ENCODE data around the gene GUSB. TPM values are rescaled to one million over a fixed set of nuclear protein-coding genes. Genes with fewer than 3 reads are reported as not detected.

The GUSB gene
- total RNA-seq, 1 experiment from 2014 or later = 62.0 TPM

- Histone ChIP-seq H2AK5ac (ENCODE audit: insufficient read length, low read length) (no peak overlapping the region), H2BK20ac (ENCODE audit: low read depth, low read length, poor library complexity, severe bottlenecking) (no peak overlapping the region), H3K23ac (ENCODE audit: insufficient read length, low read depth, low read length) (no peak overlapping the region), H2BK12ac (ENCODE audit: insufficient read length, low read depth, low read length) (no peak overlapping the region), H2BK5ac (ENCODE audit: insufficient read length, low read length) (no peak overlapping the region), H3K27ac (ENCODE audit: insufficient read length, low read depth, low read length) (no peak overlapping the region), H3K9me3 (ENCODE audit: control insufficient read depth, low read depth, low read length) (no peaks in the 10 kb centered on the region), H3K27me3 (ENCODE audit: insufficient read depth, low read length) (no peaks in the 10 kb centered on the region), H3K4me1 (ENCODE audit: insufficient read depth, low read length) (no peaks in the 10 kb centered on the region), H2BK15ac (ENCODE audit: low read depth, low read length) (no peak overlapping the region), H4K8ac (replicated peaks; ENCODE audit: insufficient read length, low read depth, low read length) (no peak overlapping the region), H3K79me2 (ENCODE audit: insufficient read depth, low read length) (no peaks in the 10 kb centered on the region), H2AFZ (ENCODE audit: low read length) (no peak overlapping the region), H3K18ac (ENCODE audit: insufficient read length, low read depth, low read length) (no peak overlapping the region), H3K23me2 (ENCODE audit: insufficient read length, low read depth, low read length, poor library complexity, severe bottlenecking) (no peaks in the 10 kb centered on the region), H3T11ph (ENCODE audit: low read length) (no peak overlapping the region), H2BK120ac (ENCODE audit: low read depth, low read length, poor library complexity, severe bottlenecking) (no peak overlapping the region), H3K79me1 (ENCODE audit: insufficient read depth, low read depth, low read length, poor library complexity, severe bottlenecking) (no peaks in the 10 kb centered on the region), H4K20me1 (ENCODE audit: control insufficient read depth, insufficient read depth, insufficient read length) (no peaks in the 10 kb centered on the region), H4K91ac (ENCODE audit: insufficient read length, low read depth, low read length) (no peak overlapping the region), H3K9ac (ENCODE audit: extremely low read depth, insufficient read length, low read length) (no peak overlapping the region), H3K56ac (ENCODE audit: insufficient read length, low read depth, low read length) (no peak overlapping the region), H3K14ac (ENCODE audit: insufficient read depth, low read length) (no peak overlapping the region), H4K5ac (ENCODE audit: insufficient read length, low read depth, low read length) (no peak overlapping the region), H3K4ac (ENCODE audit: low read depth, low read length) (no peak overlapping the region), H3K4me2 (ENCODE audit: insufficient read depth, insufficient read length, low read length) (no peak overlapping the region)
- no peaks in the 10 kb centered on the region for H3K9me3 Mint-ChIP-seq
- H3K4me1 Mint-ChIP-seq = no peaks in the 10 kb centered on the region
- H3K4me3 Mint-ChIP-seq = no peak overlapping the region
- H3K36me3 Mint-ChIP-seq (ENCODE audit: insufficient read depth in 1 of 3, low read depth in 3 of 3) = peaks cover 23 to 52% (median 38%) of the 10 kb centered on the region in 3 experiments; a peak in 6 of 7 replicates
- H3K27ac Mint-ChIP-seq = no peak overlapping the region
- no peak for TF ChIP-seq CTCF (conservative IDR thresholded peaks at IDR 0.05)
- no CpG with 5 or more reads among the region's 4 CpGs for WGBS (ENCODE audit: extremely low coverage, insufficient read length, low lambda C conversion rate)
- no peaks in the 10 kb centered on the region for H3K27me3 Mint-ChIP-seq (ENCODE audit: low read depth)
- DNase-seq = no peak
These were observed 26.3 kb downstream of the GUSB start for GRCh38 chr7:65955718-65956117.
